SU-DHL-6 (cell line): Measurements from ENCODE around the gene PDLIM7.
A peak's percentile ranks its signal among the peaks of the same experiment; 100 is the strongest.

ENCODE experiments used
- H2AFZ ChIP-seq: fragments of 200-600 bp; sonication (generic); 2 replicates; pipeline ENCODE4 v1.6.1; 2014; ENCODE audit warnings: low read depth, mild to moderate bottlenecking, moderate library complexity, mixed read lengths, antibody characterized with exemption, low read length; ENCODE audit not compliant: severe bottlenecking
- H3F3A ChIP-seq: fragments of 200-600 bp; shearing (Covaris generic); 2 replicates; pipeline ENCODE4 v1.6.0; 2016; ENCODE audit warnings: antibody characterized with exemption, mild to moderate bottlenecking; ENCODE audit not compliant: insufficient read depth
- H3K27ac ChIP-seq: fragments of 200-600 bp; sonication (generic); 2 replicates; pipeline ENCODE4 v1.5.1; 2016; ENCODE audit warnings: low read depth, mild to moderate bottlenecking, low read length, moderate library complexity, mixed read lengths
- H3K27me3 ChIP-seq: fragments of 200-600 bp; sonication (generic), shearing (Covaris generic); 2 replicates; pipeline ENCODE4 v1.6.0; 2014; ENCODE audit warnings: mild to moderate bottlenecking, low read length
- H3K36me3 ChIP-seq: fragments of 200-600 bp; sonication (generic); 2 replicates; pipeline ENCODE4 v1.6.1; 2014; ENCODE audit warnings: mild to moderate bottlenecking, low read length, mixed read lengths
- H3K4me2 ChIP-seq: fragments of 300-600, 200-600 bp; shearing (Covaris generic), sonication (generic); 2 replicates; pipeline ENCODE4 v1.6.0; 2014; ENCODE audit warnings: low read length, low read depth, mild to moderate bottlenecking; ENCODE audit not compliant: poor library complexity, severe bottlenecking
- H3K4me3 ChIP-seq: fragments of 200-600 bp; sonication (generic); 2 replicates; pipeline ENCODE4 v1.5.1; 2014; ENCODE audit warnings: antibody characterized with exemption, low read length, mild to moderate bottlenecking, mixed read lengths; ENCODE audit not compliant: insufficient read depth, poor library complexity, severe bottlenecking
- H3K79me2 ChIP-seq: fragments of 200-600 bp; sonication (generic); 2 replicates; pipeline ENCODE4 v1.6.1; 2014; ENCODE audit warnings: mild to moderate bottlenecking, low read length, moderate library complexity; ENCODE audit not compliant: insufficient read depth
- H3K9ac ChIP-seq: fragments of 200-600 bp; sonication (generic); 2 replicates; pipeline ENCODE4 v1.7.0; 2014; ENCODE audit warnings: mild to moderate bottlenecking, low read length
- H3K9me2 ChIP-seq: fragments of 200-600 bp; sonication (generic); replicated peaks from 2 replicates; pipeline ENCODE4 v1.6.1; 2014; ENCODE audit warnings: low read length; ENCODE audit not compliant: insufficient read depth
- H3K9me3 ChIP-seq: fragments of 200-600 bp; sonication (generic); 2 replicates; pipeline ENCODE4 v1.6.1; 2014; ENCODE audit warnings: low read length, mixed read lengths; ENCODE audit not compliant: insufficient read depth
- H4K20me1 ChIP-seq: fragments of 200-600 bp; sonication (generic); 2 replicates; pipeline ENCODE4 v1.6.1; 2014; ENCODE audit warnings: low read depth, mild to moderate bottlenecking, antibody characterized with exemption, low read length, moderate library complexity, mixed read lengths
- EZH2phosphoT487 ChIP-seq: fragments of 200-600 bp; sonication (generic), shearing (Covaris generic); conservative IDR thresholded peaks from 2 replicates; pipeline ENCODE4 v1.6.1; 2018; ENCODE audit warnings: mild to moderate bottlenecking, antibody characterized with exemption, low read length, moderate library complexity, mixed read lengths
- TF ChIP-seq, protein P1 (sequence below): fragments of 200-600 bp; sonication (generic); IDR thresholded peaks from one replicate; pipeline ENCODE4 v1.5.1; 2017; ENCODE audit warnings: antibody characterized with exemption, mild to moderate bottlenecking, low read length, moderate library complexity; ENCODE audit not compliant: insufficient read depth, poor library complexity, severe bottlenecking

Gene PDLIM7, protein sequence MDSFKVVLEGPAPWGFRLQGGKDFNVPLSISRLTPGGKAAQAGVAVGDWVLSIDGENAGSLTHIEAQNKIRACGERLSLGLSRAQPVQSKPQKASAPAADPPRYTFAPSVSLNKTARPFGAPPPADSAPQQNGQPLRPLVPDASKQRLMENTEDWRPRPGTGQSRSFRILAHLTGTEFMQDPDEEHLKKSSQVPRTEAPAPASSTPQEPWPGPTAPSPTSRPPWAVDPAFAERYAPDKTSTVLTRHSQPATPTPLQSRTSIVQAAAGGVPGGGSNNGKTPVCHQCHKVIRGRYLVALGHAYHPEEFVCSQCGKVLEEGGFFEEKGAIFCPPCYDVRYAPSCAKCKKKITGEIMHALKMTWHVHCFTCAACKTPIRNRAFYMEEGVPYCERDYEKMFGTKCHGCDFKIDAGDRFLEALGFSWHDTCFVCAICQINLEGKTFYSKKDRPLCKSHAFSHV

DNA sequence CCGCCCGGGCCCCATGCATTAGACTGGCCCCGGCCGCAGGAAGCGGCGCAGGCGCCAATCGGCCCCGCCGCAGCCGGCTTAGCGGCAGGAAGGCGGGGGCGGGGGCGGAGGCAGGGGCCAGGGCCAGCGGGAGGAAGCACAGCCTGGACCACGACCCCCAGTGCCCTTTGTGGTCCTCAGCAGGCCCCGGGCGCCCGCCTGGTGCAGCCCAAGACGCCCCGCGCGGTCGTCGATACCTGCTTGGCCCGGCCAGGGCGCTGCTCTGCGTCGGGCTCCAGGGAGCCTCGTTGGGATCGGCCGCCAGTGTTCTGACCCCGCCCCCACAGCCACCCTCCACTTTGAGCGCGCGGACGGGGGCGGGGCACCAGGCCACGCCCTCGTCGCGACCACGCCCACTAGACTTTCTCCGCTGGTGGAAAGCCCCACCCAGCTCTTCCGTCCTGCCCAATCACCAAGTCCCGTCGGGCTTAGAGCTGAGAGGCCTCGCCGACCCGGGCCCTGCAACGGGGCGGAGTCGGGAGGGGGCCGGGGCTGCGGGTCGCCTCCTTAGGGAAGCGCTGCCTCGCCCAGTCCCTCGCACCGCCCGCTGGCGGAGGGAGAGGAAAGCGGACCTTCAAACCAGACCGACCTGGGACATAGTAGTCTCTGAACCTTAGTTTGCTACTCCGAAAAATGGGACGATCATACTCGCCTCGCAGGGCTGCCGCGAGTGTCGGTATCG is at the start of gene PDLIM7:
Gene PDLIM7, minus strand, starts transcription at position 313 of the 721 bp plus-strand sequence. CDS start 1,092 bp downstream, outside the sequence.
- no peak for TF ChIP-seq EZH2phosphoT487
- TF ChIP-seq, protein P1, sequence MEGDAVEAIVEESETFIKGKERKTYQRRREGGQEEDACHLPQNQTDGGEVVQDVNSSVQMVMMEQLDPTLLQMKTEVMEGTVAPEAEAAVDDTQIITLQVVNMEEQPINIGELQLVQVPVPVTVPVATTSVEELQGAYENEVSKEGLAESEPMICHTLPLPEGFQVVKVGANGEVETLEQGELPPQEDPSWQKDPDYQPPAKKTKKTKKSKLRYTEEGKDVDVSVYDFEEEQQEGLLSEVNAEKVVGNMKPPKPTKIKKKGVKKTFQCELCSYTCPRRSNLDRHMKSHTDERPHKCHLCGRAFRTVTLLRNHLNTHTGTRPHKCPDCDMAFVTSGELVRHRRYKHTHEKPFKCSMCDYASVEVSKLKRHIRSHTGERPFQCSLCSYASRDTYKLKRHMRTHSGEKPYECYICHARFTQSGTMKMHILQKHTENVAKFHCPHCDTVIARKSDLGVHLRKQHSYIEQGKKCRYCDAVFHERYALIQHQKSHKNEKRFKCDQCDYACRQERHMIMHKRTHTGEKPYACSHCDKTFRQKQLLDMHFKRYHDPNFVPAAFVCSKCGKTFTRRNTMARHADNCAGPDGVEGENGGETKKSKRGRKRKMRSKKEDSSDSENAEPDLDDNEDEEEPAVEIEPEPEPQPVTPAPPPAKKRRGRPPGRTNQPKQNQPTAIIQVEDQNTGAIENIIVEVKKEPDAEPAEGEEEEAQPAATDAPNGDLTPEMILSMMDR, result no peak
- no peaks in the 10 kb centered on the region for H3K79me2 ChIP-seq
- H2AFZ ChIP-seq, result peak within 1 kb of the TSS; percentile 79
- H3K27me3 ChIP-seq, result no peaks in the 10 kb centered on the region
- H3K27ac ChIP-seq, result peak within 1 kb of the TSS; percentile 34; the same call in 1 of the 2 replicates
- H3K9ac ChIP-seq, result peak within 1 kb of the TSS; percentile 75
- no peaks in the 10 kb centered on the region for H4K20me1 ChIP-seq
- H3K9me2 ChIP-seq, result no peaks in the 10 kb centered on the region
- H3K4me2 ChIP-seq, result peak within 1 kb of the TSS; percentile 71
- no peaks in the 10 kb centered on the region for H3K9me3 ChIP-seq
- H3F3A ChIP-seq, result peaks cover 15% of the 10 kb centered on the region
- no peaks in the 10 kb centered on the region for H3K36me3 ChIP-seq
- peak within 1 kb of the TSS; percentile 70 for H3K4me3 ChIP-seq

DNA sequence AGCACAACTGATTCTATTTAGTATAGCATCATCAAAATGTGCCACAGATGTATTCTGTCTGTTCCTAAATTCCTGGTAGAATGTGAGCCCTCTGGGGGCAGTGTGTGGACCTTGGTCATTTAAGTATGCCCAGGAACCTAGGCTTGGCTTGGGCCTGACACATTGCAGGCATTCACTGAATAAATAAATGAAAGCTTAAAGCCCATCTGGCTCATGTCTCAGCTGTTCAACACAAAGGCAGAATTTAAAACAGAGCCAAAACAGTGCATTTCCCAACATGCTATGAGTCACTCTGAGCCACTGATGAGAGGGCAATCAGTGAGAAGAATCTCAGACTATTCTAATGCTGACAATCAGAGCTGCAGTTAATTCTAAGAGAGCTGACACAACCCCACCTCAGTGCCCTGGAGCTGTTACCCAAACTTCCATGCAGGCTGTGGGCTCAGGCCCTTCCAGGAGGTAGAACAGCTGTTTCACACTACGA is 48.9 kb upstream of the PDLIM7 start:
- Histone ChIP-seq H3K9me3 (no peaks in the 10 kb centered on the region), H3K79me2 (peaks cover 68% of the 10 kb centered on the region; the same call in 1 of the 2 replicates), H3K9ac (no peak overlapping the region), H3K4me2 (no peak overlapping the region), H3F3A (no peaks in the 10 kb centered on the region), H3K36me3 (peaks cover under 1% of the 10 kb centered on the region; the same call in 1 of the 2 replicates), H3K27me3 (no peaks in the 10 kb centered on the region), H2AFZ (no peak overlapping the region), H3K27ac (no peak overlapping the region), H3K4me3 (no peak overlapping the region), H3K9me2 (no peaks in the 10 kb centered on the region), H4K20me1 (no peaks in the 10 kb centered on the region)
- TF ChIP-seq, protein P1, result no peak
- no peak for TF ChIP-seq EZH2phosphoT487

DNA sequence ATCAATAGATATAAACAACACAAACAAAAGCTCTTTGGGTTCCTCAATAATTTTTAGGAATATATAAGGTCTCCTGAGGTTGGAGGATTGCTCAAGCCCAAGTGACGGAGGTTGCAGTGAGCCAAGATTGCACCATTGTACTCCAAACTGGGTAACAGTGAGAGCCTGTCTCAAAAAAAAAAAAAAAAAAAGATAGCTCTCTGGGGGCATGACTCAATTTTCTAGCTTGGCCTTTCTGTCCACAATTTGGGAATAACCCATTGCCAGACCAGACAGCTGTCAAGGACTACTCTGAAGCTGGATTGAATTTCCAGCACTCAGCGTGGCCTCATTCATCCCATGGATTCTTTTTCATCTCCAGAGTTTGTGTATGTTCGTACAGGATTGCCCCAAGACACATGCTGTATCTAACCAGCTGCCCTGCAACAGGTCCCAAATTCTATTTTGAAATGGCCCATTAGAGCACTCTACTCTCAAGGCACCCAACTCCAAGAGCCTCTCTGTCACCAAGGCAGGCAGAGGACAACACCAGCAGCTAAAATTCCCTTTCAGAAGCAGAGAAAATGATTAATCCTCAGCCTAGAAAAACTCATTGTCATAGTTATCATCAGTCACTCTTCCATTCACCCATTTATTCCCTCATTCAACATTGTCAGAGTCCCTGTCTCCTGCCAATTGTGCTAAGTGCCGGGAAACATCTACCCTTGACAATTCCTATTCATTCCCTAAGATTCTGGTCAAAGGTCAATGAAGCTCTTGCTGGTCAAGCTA is 48.3 kb upstream of the PDLIM7 start:
- TF ChIP-seq, protein P1, result no peak
- H3K9me2 ChIP-seq, result no peaks in the 10 kb centered on the region
- H3K27me3 ChIP-seq, result no peaks in the 10 kb centered on the region
- H3K9ac ChIP-seq, result no peak overlapping the region
- H3K27ac ChIP-seq, result no peak overlapping the region
- no peak overlapping the region for H2AFZ ChIP-seq
- peaks cover 68% of the 10 kb centered on the region; the same call in 1 of the 2 replicates for H3K79me2 ChIP-seq
- H3F3A ChIP-seq, result no peaks in the 10 kb centered on the region
- no peak overlapping the region for H3K4me3 ChIP-seq
- no peaks in the 10 kb centered on the region; the same call in 1 of the 2 replicates for H3K36me3 ChIP-seq
- no peaks in the 10 kb centered on the region for H3K9me3 ChIP-seq
- H4K20me1 ChIP-seq, result no peaks in the 10 kb centered on the region
- H3K4me2 ChIP-seq, result no peak overlapping the region
